Cerebellar cortex (tissue), 1 donor: ENCODE results near the gene DUXA.

ENCODE experiments used
- DNase-seq: peaks from one replicate; pipeline ENCODE4 v3.0.0-alpha.2; 2015; ENCODE audit warnings: low spot score

Gene DUXA

DNA sequence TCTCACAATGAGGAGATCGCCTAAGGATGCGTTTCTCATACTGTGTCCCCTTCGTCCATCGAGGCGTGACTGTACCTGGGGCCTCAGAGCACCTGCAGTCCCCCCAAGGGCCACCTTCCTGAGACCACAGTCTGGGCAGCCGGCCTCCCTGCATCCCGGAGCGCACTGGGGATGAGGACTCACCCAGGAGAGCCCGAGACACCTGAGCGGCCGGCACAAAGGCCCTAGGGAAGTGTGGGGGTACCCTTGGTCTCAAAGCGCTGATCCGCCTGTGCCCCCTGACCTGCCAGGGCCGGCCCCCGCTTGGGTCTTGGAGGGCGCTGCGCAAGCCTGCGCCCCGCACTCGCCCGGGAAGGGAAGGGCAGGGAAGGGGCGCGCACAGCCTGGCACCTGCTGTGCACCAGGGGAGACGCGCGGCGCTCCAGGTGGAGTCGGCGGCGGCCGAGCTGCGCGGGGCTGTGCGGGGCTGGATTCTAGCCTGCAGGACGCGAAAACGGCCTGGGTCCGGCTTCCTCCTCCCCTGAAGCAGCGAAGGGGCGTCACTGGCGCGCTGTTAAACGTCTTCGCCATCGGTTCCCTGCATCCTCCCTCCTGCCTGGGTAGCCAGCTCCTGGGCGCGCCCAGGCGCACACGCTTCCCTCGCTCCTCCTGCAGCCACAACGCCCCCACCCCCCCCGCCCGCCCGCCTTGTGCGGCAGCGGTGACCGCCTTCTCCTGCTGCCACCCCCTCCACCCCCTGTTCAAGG, 61.1 kb downstream of the DUXA start:
- DNase-seq, result no peak
